NOMO-1 (cell line): Measurements from ENCODE around the gene ZNRD2.

ENCODE experiments used
- DNase-seq, 2 experiments: peaks; one replicate each; lab custom pipeline; 2025; ENCODE audit not compliant: unreplicated experiment in 2 of 2; lab: John Stamatoyannopoulos, UW

ZNRD2 gene

GRCh38 chr11:65606876-65607613, 36.8 kb downstream of the ZNRD2 start:
- no peak for DNase-seq

GRCh38 chr11:65607614-65608426, 37.5 kb downstream of the ZNRD2 start:
- no peak for DNase-seq

- DNase-seq, result no peak
Measured at GRCh38 chr11:65609229-65609628, 39.0 kb downstream of the ZNRD2 start.

GRCh38 chr11:65609665-65610064, 39.4 kb downstream of the ZNRD2 start:
- no peak for DNase-seq

- DNase-seq, result no peak
Measured at GRCh38 chr11:65610404-65610803, 40.1 kb downstream of the ZNRD2 start.

- peak; percentile 72 for DNase-seq
Measured at GRCh38 chr11:65611028-65611757, 40.9 kb downstream of the ZNRD2 start.

GRCh38 chr11:65611758-65612603, 41.7 kb downstream of the ZNRD2 start:
- no peak for DNase-seq

- no peak for DNase-seq
Measured at GRCh38 chr11:65612691-65613090, 42.4 kb downstream of the ZNRD2 start.

- DNase-seq, result no peak
Measured at GRCh38 chr11:65613091-65613928, 43.0 kb downstream of the ZNRD2 start.

- DNase-seq, result peak; percentile 100
Measured at GRCh38 chr11:65615229-65615949, 45.1 kb downstream of the ZNRD2 start, which contains the start of gene PCNX3. TSS of gene PCNX3 (plus strand) at chr11:65615776. CDS start at chr11:65616312, 536 bp downstream.

- DNase-seq, result peak in 1 of 2 experiments; percentile 35
Measured at GRCh38 chr11:65615950-65616574, 45.8 kb downstream of the ZNRD2 start.

- DNase-seq, result no peak
Measured at GRCh38 chr11:65616575-65617001, 46.3 kb downstream of the ZNRD2 start.

- DNase-seq, result no peak
Measured at GRCh38 chr11:65617136-65617850, 47.0 kb downstream of the ZNRD2 start.

- DNase-seq, result no peak
Measured at GRCh38 chr11:65617990-65618751, 47.9 kb downstream of the ZNRD2 start.

GRCh38 chr11:65618763-65619162, 48.5 kb downstream of the ZNRD2 start:
- no peak for DNase-seq

- no peak for DNase-seq
Measured at GRCh38 chr11:65619281-65619928, 49.1 kb downstream of the ZNRD2 start.
